NCI-H1436 treated with DMSO at 0.1 percent for 48 hours (cell line): ENCODE measurements around the gene RTL9.

Experiments
- DNase-seq: peaks from one replicate; lab custom pipeline; 2025; lab: John Stamatoyannopoulos, UW

Gene RTL9

DNA sequence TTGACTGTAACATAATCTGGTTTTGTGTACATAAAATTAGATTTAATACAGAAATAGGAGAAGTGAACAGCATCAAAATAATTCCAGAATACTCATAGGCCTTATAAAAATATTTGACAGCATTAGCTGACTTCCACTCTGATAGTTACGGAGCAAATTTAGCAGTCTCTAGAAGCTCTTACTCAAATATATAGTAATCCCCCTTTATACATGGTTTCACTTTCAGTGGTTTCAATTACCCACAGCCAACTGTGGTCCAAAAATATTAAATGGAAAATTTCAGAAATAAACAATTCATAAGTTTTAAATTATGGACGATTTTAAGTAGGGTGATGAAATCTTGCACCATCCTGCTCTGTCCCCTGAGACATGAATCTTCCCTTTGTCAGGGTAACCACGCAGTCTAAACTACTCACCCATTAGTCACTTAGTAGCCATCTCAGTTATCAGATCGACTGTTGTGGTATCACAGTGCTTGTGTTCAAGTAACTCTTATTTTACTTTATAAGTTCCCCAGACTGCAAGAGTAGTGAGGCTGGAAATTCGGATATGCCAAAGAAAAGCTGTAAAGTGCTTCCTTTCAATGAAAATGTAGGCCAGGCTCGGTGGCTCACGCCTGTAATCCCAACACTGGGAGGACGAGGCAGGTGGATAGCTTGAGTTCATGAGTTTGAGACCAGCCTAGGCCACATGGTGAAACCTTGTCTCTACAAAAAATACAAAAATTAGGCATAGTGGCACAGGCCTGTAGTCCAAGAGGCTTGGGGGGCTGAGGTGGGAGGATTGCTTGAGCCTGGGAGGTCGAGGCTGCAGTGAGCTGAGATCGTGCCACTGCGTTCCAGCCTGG is 17.2 kb upstream of the RTL9 start:
- DNase-seq, result no peak

DNA sequence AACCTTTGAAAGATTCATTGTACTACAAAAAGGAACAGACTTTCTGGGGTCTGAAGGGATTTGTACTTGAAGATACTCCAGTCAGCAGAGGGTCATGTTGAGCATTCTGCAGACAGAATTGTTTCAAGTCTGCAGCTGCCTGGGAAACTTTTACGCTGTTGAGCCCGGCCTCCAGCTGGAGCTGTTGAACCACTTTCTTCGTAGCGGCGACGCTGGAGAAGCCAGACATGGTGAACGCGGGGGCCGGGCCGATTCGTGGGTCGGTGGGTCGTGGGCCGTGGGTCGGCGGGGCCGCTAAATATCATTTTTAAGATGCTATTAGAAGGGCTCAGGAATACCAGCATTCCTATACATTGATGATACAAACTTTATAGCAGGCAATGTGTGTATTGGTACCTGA is 12.0 kb upstream of the RTL9 start:
- DNase-seq, result no peak

DNA sequence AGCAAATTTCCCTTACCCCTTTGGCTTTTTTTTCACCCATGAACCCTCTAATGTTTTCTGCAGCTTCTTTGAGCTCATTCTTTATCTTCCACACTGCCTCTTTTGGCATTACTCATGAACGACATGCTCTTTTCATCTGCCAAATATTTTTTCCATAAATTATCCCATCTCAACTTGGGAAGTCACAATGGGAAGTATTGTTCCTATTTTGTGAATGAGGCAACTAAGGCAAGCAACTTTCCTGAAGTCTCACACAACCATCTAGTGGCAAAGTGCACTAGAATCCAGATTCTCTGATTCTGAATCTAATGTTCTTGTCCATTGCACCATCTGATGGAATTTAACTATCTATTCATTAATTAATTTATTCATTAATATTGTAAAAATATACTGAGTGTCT is 625 bp downstream of the RTL9 start:
- DNase-seq, result no peak

GRCh38 chrX:110363244-110363643 is 4.6 kb downstream of the RTL9 start:
- DNase-seq, result no peak

GRCh38 chrX:110373310-110373709 is 14.7 kb downstream of the RTL9 start:
- DNase-seq, result no peak

DNA sequence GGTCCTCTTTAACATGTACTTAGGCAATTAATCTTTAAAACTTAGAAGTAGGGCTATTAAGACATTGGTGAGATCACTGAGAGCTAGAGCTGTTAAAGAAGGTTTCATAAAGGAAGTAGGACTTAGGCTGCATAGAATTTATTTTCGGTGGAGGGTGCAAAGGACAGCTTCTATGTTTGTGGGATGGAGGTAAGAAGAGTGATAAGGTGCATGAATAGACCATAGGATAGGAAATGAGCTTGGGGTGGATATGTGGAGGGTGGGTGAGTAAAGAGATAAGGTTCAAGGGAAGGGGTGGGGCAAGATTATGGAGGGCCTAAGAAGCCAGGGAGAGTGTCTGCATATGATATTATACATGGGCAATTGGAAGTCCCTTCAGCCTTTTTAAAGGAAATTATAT is 15.9 kb downstream of the RTL9 start:
- DNase-seq, result no peak

DNA sequence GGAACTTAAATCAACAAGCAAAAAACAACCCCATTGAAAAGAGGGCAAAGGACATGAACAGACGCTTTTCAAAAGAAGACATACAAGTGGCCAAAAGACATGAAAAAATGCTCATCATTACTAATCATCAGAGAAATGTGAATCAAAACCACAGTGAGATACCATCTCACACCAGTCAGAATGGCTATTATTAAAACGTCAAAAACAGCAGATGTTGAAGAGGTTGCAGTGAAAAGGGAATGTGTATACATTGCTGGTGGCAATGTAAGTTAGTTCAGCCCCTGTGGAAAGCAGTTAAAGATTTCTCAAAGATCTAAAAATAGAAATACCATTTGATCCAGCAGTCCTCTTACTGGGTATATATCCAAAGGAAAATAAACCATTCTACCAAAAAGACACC is 22.6 kb downstream of the RTL9 start:
- no peak for DNase-seq

GRCh38 chrX:110383414-110383813 is 24.8 kb downstream of the RTL9 start:
- DNase-seq, result no peak

GRCh38 chrX:110384490-110384889 is 25.8 kb downstream of the RTL9 start:
- DNase-seq, result no peak

GRCh38 chrX:110389570-110389969 is 30.9 kb downstream of the RTL9 start:
- no peak for DNase-seq

DNA sequence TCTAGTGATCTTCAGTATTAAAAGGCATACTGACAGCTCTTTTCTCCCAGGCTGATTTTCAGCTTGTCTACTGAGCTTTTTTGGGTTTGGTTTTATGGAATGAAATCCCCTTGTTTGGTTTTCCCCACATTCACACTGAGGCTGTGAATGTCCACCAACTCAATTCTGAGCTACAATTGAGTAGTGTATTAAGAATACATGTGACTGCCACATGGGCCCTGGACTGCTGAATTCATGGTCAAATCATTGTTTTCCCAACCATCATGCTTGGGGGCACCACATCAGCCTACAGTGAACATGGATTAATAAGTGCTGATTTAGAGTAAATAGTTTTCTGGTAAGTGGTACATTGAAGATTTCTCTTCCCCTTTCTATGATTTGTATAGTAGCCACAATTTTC is 32.4 kb downstream of the RTL9 start:
- no peak for DNase-seq

DNA sequence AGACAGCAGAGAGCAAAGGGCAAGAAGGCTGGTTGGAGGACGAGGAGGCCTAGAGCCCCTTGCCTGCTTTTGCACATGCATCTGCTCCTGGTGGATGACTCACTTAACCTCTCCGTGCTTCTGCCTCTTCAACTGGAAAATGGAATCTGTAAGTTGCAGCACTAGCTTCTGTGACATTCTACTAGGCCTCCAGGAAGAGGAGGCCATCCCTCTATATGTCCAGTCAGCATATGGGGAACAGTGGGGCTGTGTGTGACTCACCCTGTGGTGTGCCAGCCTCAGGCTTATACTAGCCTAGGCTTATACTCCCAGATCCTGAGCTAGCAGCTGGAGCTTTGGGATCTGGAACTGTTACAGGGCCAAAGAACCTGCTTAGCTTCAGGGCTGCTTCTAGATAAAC is 36.0 kb downstream of the RTL9 start:
- DNase-seq, result no peak

DNA sequence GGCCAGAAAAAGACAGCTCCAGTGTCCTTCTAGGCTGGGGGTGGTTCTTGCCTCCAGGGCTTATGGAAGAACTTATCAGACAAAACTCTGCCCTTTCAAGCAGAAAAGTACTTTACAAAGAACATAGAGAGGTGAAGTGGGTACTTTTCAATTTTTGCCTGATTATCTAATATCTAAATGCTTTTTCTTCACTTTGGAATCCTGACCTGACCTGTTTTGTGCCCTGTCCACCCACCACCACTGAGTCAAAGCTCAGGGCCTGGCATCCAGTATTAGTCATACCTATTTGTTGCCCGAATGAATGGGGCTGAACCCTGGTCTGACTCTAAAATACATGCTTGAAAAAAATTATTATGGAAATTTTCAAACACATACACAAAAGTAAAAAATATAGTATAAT is 37.2 kb downstream of the RTL9 start:
- DNase-seq, result no peak

DNA sequence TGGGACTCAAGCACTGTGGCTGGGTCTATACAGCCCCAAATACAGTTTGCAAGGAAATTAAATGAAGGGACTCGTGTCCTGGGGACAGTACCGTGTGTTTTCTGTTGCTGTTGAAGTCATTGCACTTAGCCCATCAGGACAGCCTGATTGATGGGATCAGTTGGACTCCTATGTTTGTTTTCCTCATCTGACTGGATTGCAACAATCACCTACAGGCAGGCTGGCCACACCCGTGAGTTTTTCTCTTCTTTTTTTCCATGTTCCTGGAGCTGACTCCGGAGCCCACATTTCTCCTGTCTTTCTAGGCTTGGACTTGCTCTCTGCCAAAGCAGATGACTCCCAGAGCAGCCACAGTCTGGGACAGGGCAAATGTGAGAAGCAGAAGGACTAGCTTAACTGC is 38.1 kb downstream of the RTL9 start:
- DNase-seq, result no peak

GRCh38 chrX:110397339-110397738 is 38.7 kb downstream of the RTL9 start:
- no peak for DNase-seq

DNA sequence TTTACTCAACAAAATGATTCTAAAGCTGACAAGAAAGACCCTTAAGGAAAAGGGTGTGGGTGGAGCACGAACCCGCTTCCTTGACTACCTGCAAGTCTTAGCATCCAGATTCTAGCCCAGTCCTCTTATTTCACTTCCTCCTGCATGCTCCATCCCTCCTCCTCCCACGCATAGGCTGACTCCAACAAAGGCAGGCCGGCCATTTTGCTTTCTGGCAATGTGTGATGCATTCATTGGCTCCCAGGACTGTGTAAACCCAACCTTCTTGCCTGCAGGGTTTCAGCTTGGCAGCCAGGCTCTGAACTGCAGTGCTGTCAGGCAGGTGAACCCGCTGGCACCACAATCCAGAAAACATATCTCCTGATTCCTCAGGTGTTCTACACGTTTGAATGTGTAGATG is 39.3 kb downstream of the RTL9 start:
- DNase-seq, result no peak

- no peak for DNase-seq
Observed at GRCh38 chrX:110399497-110399896, 40.8 kb downstream of the RTL9 start.

GRCh38 chrX:110399966-110400365 is 41.3 kb downstream of the RTL9 start:
- no peak for DNase-seq

- no peak for DNase-seq
Observed at GRCh38 chrX:110401135-110401534, 42.5 kb downstream of the RTL9 start.

DNA sequence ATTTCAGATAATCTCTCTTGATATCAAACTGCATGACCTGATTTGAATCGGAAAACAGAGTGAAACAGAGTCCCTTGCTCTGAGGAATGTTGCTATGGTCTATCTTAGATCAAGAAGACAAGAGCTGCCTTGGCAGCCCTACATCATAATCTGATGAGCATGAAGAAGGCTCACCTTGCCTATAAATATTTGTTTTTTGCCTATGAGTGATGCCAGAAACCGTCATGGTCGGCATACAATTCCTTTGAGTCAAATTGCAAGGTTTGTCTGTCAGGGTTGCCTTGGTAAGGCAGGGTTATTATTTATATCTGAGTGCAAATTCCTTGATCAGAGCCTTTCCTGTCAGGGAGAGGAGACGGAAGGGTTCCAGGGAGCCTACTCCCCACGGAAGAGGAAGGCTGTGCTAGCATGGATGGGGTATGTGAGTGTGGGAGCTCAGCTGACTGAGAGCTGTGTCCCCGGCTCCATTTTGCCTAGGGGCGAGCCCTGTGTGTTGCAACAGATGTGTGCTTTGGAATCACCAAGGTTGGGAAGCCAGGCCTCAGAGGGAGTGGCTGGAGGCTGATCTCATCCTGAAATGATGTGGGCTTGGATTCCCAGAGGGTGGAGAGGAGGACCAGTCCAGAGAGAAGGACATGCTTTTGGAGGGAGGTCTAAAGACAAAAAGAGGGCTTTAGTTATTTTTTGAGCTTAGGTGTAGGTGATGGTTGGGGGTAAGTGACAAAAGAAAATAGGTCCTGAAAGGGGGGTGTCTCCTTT is 43.6 kb downstream of the RTL9 start:
- DNase-seq, result no peak

DNA sequence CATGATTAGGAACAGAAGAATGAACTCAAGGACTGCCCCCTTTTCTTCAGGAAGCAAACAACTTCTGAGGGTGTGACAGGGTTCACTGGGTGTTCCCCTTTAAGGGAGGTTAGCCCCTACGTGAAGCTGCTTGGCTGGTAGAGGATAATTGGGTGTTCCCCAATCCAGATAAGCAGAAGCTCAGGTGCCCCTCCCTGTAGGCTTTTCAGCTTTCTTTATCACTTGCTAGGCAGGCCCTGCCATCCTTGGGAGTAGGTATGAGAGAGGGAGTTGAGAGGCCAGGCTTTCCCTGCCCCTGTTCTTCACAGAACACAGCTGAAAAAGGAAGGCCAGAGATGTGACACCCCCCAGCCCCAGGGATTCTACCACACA is 44.2 kb downstream of the RTL9 start:
- no peak for DNase-seq

DNA sequence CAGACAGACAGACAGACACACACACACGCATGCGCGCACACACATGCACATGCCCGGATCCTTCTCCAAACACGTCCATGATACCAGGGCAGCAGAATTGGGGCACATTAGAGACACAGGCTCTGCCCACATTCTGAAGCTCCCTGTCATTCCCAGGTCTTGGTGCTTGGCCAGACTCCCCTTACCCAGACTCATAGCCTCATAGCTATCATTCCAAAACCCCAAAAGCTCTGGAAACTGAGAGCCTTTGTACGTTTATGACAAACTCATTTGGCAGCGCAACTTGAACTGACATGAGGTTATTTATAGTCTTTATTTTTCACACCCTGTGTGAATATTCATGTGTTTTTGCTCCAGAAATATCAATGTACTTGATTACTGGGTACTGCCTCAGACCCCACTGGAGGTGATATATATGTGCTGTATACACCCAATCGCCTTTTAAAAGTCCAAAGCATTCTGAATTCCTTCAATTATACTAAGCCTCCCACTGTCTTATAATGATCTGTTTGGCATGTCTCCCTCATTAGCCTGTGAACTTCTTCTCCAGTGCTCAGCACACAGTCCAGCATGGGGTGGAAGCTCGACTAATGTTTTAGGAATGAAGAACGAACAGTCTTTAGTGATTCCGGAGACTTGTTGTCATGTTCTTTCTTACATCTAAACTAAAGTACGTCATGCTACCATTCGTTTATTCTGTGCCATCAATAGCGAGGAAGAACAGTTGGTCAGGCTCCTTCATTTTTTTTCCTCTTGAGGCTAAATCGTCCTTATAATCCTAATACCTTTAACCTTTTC is 45.0 kb downstream of the RTL9 start:
- no peak for DNase-seq

DNA sequence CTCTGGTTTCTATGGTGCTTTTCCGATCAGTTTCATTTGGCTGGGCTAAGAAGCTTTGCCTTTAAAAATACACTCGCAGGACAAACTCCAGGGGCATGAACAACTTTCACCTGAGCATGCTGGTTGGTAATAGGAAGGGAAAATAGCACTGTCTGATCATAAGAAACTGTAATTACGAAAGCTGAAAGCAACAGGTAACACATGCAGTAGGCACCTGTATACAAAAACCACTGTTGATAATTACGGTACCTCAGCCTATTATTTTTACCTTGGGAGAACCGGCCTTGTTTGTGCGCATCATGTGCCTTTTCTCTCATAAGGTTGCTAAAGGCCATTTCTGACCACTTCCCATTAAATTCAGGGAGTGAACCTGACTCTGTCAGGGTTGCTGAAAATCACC is 45.7 kb downstream of the RTL9 start:
- no peak for DNase-seq
